CD14-positive monocyte (primary cell): ENCODE data around the gene PRR33. TPM values are rescaled to one million over a fixed set of nuclear protein-coding genes. Genes with fewer than 3 reads are reported as not detected.

Source experiments
- DNase-seq, 3 donors: peaks; one replicate each; pipeline ENCODE4 v3.0.0-alpha.2; 2011 to 2022
- H2AFZ ChIP-seq: 2 replicates; pipeline ENCODE4 v1.6.0; 2012; ENCODE audit warnings: mild to moderate bottlenecking, low read depth, low read length, inconsistent platforms; ENCODE audit not compliant: insufficient read depth, poor library complexity, severe bottlenecking
- H3K27ac ChIP-seq, 2 donors: 1 replicate in 1 of 2; 2 replicates in 1 of 2; pipeline ENCODE4 v1.5.1; 2012 to 2013; ENCODE audit warnings: low read length in 2 of 2, control low read depth in 1 of 2, inconsistent platforms in 1 of 2, low read depth in 1 of 2, mild to moderate bottlenecking in 1 of 2
- H3K27me3 ChIP-seq, 2 donors: one replicate each; pipeline versions ENCODE4 v1.6.0 to v1.6.1; 2011 to 2013; ENCODE audit warnings: low read length in 2 of 2; ENCODE audit not compliant: control insufficient read depth in 2 of 2, insufficient read depth in 2 of 2
- H3K36me3 ChIP-seq, 2 donors: replicated peaks in 1 of 2; 1 replicate in 1 of 2; 2 replicates in 1 of 2; pipeline versions ENCODE4 v1.5.1 to v1.6.1; 2012 to 2013; ENCODE audit warnings: low read length in 2 of 2, control low read depth in 1 of 2, inconsistent platforms in 1 of 2, mild to moderate bottlenecking in 1 of 2; ENCODE audit not compliant: insufficient read depth in 2 of 2, control insufficient read depth in 1 of 2
- H3K4me1 ChIP-seq, 2 donors: 1 replicate in 1 of 2; 2 replicates in 1 of 2; pipeline versions ENCODE4 v1.5.1 to v1.6.1; 2012 to 2013; ENCODE audit warnings: low read length in 2 of 2, control low read depth in 1 of 2, inconsistent platforms in 1 of 2, mild to moderate bottlenecking in 1 of 2, moderate library complexity in 1 of 2; ENCODE audit not compliant: insufficient read depth in 2 of 2, control insufficient read depth in 1 of 2
- H3K4me2 ChIP-seq: replicated peaks from 2 replicates; pipeline ENCODE3; 2012; ENCODE audit warnings: low read length, moderate library complexity, mild to moderate bottlenecking; ENCODE audit not compliant: poor library complexity, severe bottlenecking; ENCODE audit errors: extremely low read depth
- H3K4me3 ChIP-seq, 3 experiments: fragments of 200-600 bp in 1 of 3; sonication (generic) in 1 of 3; replicated peaks in 1 of 3; 1 replicate in 2 of 3; 2 replicates in 1 of 3; pipeline ENCODE4 v1.5.1; 2011 to 2013; ENCODE audit warnings: low read length in 3 of 3, mild to moderate bottlenecking in 3 of 3, control low read depth in 2 of 3, low read depth in 2 of 3, inconsistent platforms in 1 of 3, moderate library complexity in 1 of 3
- H3K79me2 ChIP-seq: 2 replicates; pipeline ENCODE4 v1.6.0; 2012; ENCODE audit warnings: mild to moderate bottlenecking, control low read depth, inconsistent platforms, low read length, moderate library complexity; ENCODE audit not compliant: insufficient read depth
- H3K9ac ChIP-seq: 2 replicates; pipeline ENCODE4 v1.6.0; 2017; ENCODE audit warnings: low read length, mild to moderate bottlenecking; ENCODE audit not compliant: insufficient read depth, poor library complexity, severe bottlenecking
- H3K9me3 ChIP-seq, 2 donors: replicated peaks in 1 of 2; 1 replicate in 1 of 2; 2 replicates in 1 of 2; pipeline versions ENCODE4 v1.5.1 to v1.6.1; 2012 to 2013; ENCODE audit warnings: low read length in 2 of 2, control low read depth in 1 of 2; ENCODE audit not compliant: control insufficient read depth in 1 of 2, insufficient read depth in 1 of 2
- H4K20me1 ChIP-seq: 2 replicates; pipeline ENCODE4 v1.6.0; 2012; ENCODE audit warnings: mild to moderate bottlenecking, low read length, control low read depth, moderate library complexity; ENCODE audit not compliant: insufficient read depth
- H3K27ac Mint-ChIP-seq, 7 donors: one replicate each; pipeline ENCODE4 v1.8.0; 2020; ENCODE audit warnings: mild to moderate bottlenecking in 7 of 7, mixed read lengths in 7 of 7, moderate library complexity in 6 of 7, inconsistent platforms in 2 of 7
- H3K27me3 Mint-ChIP-seq, 3 donors: one replicate each; pipeline ENCODE4 v1.8.0; 2021 to 2022; ENCODE audit warnings: low read depth in 3 of 3, mild to moderate bottlenecking in 3 of 3, mixed read lengths in 3 of 3, moderate library complexity in 3 of 3, inconsistent platforms in 1 of 3
- H3K36me3 Mint-ChIP-seq, 2 donors: one replicate each; pipeline ENCODE4 v1.8.0; 2020; ENCODE audit warnings: mixed read lengths in 2 of 2, inconsistent platforms in 1 of 2, mild to moderate bottlenecking in 1 of 2
- H3K4me1 Mint-ChIP-seq: one replicate; pipeline ENCODE4 v1.8.0; 2020; ENCODE audit warnings: mild to moderate bottlenecking, mixed read lengths
- H3K4me3 Mint-ChIP-seq, 2 donors: one replicate each; pipeline ENCODE4 v1.8.0; 2020; ENCODE audit warnings: mild to moderate bottlenecking in 2 of 2, mixed read lengths in 2 of 2, moderate library complexity in 1 of 2
- H3K9me3 Mint-ChIP-seq, 7 donors: one replicate each; pipeline ENCODE4 v1.8.0; 2020 to 2022; ENCODE audit warnings: mixed read lengths in 7 of 7, mild to moderate bottlenecking in 6 of 7, moderate library complexity in 6 of 7, inconsistent platforms in 2 of 7
- WGBS: methylation state at CpG from one replicate; pipeline ENCODE4 v1.1.5; 2013; ENCODE audit warnings: missing lambda C conversion rate; ENCODE audit not compliant: insufficient coverage; 5-methylcytosine and 5-hydroxymethylcytosine counted together
- intact Hi-C, 2 donors: fragments of 100-400 bp; cut with micrococcal nuclease; formaldehyde crosslinking; loops; one replicate each; pipeline versions ENCODE4 v1.15.0 to v1.15.1; 2023
- polyA plus RNA-seq, 3 donors: library from polyadenylated mRNA; depleted of rRNA in 1 of 3; unstranded in 2 of 3; stranded (reverse) in 1 of 3; fragments of 300-500 nt in 2 of 3; fragments of >200 nt in 1 of 3; fragmentation: Illumina TruSeq in 2 of 3; gene quantifications; 1 replicate in 2 of 3; 2 replicates in 1 of 3; pipeline ENCODE4 v1.2.3, GENCODE V29; 2012 to 2021
- TF ChIP-seq, protein P1 (sequence below): fragments of 200-600 bp; IDR thresholded peaks from one replicate; pipeline ENCODE4 v1.8.0; 2022; ENCODE audit warnings: antibody characterized with exemption, mild to moderate bottlenecking

PRR33 gene
- polyA plus RNA-seq, 3 donors = not detected

DNA sequence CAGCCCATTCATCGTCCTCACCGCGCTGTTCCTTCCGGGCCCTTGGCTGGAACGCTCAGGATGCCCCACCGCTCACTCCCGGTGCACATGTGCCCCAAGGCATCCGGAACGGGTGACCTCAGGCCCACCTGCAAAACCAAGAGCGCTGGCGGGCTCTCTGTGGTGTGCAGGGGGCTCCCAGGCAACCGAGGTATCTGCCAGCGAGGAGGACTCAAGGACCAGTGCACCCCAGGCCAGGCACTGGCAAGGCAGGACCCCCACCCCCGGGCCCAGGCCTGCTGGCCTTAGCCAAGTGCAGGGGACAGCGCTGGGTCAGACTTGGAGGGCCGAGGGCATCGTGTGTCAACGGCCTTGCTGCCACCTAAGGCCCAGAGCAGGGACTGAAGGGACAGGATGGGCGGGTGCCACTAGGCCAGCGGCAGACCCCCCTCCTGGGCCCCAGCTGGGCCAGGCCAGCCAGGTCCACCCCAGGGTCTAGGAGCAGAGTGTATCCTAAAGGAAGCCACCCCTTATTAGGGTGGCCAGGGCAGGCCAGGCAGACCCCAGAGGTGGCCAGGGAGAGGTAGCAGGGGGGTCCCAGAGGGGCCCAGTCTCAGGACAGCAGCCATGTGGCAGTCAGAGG lies 36.3 kb upstream of the PRR33 start:
- intact Hi-C loops = loop anchor here in 1 of 2 donors (10.0 kb wide), 1 partner anchor 227 kb away; no protein-coding TSS in a partner anchor
- Mint-ChIP-seq H3K27me3 (peaks cover 11 to 33% (median 12%) of the 10 kb centered on the region in 3 donors), H3K27ac (no peak overlapping the region), H3K9me3 (peaks cover 0 to 2% (median 0%) of the 10 kb centered on the region in 7 donors), H3K36me3 (no peaks in the 10 kb centered on the region), H3K4me3 (no peak overlapping the region), H3K4me1 (peaks cover 20% of the 10 kb centered on the region)
- H3K4me3 ChIP-seq = no peak overlapping the region
- no peak overlapping the region for H3K4me2 ChIP-seq
- H3K4me1 ChIP-seq = peaks cover 9 to 21% of the 10 kb centered on the region in 2 donors
- TF ChIP-seq, protein P1, sequence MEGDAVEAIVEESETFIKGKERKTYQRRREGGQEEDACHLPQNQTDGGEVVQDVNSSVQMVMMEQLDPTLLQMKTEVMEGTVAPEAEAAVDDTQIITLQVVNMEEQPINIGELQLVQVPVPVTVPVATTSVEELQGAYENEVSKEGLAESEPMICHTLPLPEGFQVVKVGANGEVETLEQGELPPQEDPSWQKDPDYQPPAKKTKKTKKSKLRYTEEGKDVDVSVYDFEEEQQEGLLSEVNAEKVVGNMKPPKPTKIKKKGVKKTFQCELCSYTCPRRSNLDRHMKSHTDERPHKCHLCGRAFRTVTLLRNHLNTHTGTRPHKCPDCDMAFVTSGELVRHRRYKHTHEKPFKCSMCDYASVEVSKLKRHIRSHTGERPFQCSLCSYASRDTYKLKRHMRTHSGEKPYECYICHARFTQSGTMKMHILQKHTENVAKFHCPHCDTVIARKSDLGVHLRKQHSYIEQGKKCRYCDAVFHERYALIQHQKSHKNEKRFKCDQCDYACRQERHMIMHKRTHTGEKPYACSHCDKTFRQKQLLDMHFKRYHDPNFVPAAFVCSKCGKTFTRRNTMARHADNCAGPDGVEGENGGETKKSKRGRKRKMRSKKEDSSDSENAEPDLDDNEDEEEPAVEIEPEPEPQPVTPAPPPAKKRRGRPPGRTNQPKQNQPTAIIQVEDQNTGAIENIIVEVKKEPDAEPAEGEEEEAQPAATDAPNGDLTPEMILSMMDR = no peak
- H3K9me3 ChIP-seq = no peaks in the 10 kb centered on the region
- no peak overlapping the region for H3K27ac ChIP-seq
- no peak for DNase-seq
- peaks cover 0 to 4% of the 10 kb centered on the region in 2 donors for H3K27me3 ChIP-seq
- H3K36me3 ChIP-seq = no peaks in the 10 kb centered on the region
- H2AFZ ChIP-seq = no peak overlapping the region
- H3K79me2 ChIP-seq = no peaks in the 10 kb centered on the region
- no peak overlapping the region for H3K9ac ChIP-seq
- WGBS = 63% methylated on average over 19 of the region's 20 CpGs
- no peaks in the 10 kb centered on the region for H4K20me1 ChIP-seq

DNA sequence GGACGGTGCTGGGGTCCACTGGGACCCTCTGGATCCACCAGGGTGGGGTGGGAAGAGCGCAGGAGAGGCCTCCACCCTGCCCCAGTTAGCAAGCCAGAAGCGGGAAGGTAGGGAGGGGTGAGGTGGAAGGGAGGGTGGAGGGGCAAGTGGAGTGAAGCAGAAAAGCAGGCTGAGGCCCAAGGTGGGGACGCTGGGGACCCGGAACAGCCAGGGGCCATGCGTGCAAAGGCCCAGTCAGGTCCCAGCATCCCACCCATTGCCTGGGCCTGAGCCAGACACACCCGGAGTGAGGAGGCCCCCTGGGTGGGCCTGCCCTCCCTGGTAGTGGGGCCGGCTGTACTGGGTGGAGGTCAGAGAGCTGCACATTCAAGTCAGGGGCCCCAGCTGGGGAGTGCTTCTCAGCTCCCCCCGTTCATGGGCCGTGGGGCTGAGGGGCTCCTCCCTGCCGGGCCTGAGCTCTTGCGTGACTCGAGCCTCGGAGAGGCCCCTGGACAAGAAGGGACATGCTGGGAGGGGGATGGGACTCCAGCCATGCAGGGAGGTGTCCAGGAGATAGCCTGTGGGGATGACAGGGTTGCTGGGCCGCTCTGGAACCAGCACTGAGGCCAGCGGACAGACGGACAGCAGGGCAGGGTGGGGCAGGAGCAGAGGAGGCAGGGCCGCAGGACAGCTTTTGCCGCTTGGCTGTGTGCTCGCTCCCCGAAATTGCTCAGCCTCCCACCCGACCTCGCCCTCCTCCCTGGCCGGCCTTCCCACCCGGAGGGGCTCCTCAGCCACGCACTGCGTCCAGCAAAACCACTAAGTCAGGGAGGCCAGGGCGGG lies 35.5 kb upstream of the PRR33 start:
- peaks cover 0 to 4% of the 10 kb centered on the region in 2 donors for H3K27me3 ChIP-seq
- no peaks in the 10 kb centered on the region for H3K9me3 ChIP-seq
- H3K27me3 Mint-ChIP-seq = peaks cover 11 to 27% (median 12%) of the 10 kb centered on the region in 3 donors
- intact Hi-C loops = loop anchor here in 1 of 2 donors (10.0 kb wide), 1 partner anchor 228 kb away; no protein-coding TSS in a partner anchor
- no peaks in the 10 kb centered on the region for H3K79me2 ChIP-seq
- H3K36me3 Mint-ChIP-seq = no peaks in the 10 kb centered on the region
- no peak overlapping the region for H3K9ac ChIP-seq
- peaks cover 17% of the 10 kb centered on the region for H3K4me1 Mint-ChIP-seq
- peaks cover 9 to 21% of the 10 kb centered on the region in 2 donors for H3K4me1 ChIP-seq
- H3K27ac ChIP-seq = no peak overlapping the region
- no peak overlapping the region for H3K4me3 ChIP-seq
- peaks cover 0 to 2% (median 0%) of the 10 kb centered on the region in 7 donors for H3K9me3 Mint-ChIP-seq
- no peak overlapping the region for H3K4me2 ChIP-seq
- H3K36me3 ChIP-seq = no peaks in the 10 kb centered on the region
- 72% methylated on average over 26 of the region's 28 CpGs for WGBS
- H4K20me1 ChIP-seq = no peaks in the 10 kb centered on the region
- H3K27ac Mint-ChIP-seq = peak overlapping the region in 1 of 7 donors; percentile 85
- no peak overlapping the region for H2AFZ ChIP-seq
- DNase-seq = no peak
- TF ChIP-seq, protein P1 = no peak
- H3K4me3 Mint-ChIP-seq = no peak overlapping the region
